ENCODE results near the gene RGL3.
"Not testable (repeated sequence)": the region's sequence is repeated elsewhere in the genome, so short reads cannot be mapped to it uniquely, and the experiment has no call there.

The RGL3 gene

GRCh38 chr19:11437955-11438354, 18.8 kb upstream of the RGL3 start:
- H3K4me3 Mint-ChIP-seq: peak overlapping the region; percentile 64 to 76

GRCh38 chr19:11435833-11436313, 16.8 kb upstream of the RGL3 start:
- peak overlapping the region; percentile 99 for H3K27ac Mint-ChIP-seq
- peak overlapping the region; percentile 99 for H3K4me3 Mint-ChIP-seq
- DNase-seq (no peak), ATAC-seq (replicated peaks) (no peak)
- peaks cover 22 to 42% of the 10 kb centered on the region in 2 donors for H3K4me1 Mint-ChIP-seq
- H3K9me3 Mint-ChIP-seq: no peaks in the 10 kb centered on the region
- peaks cover 34 to 38% of the 10 kb centered on the region in 2 donors for H3K36me3 Mint-ChIP-seq
- no peaks in the 10 kb centered on the region for H3K27me3 Mint-ChIP-seq

More at GRCh38 chr19:11437955-11438354, 18.8 kb upstream of the RGL3 start:
- H3K36me3 Mint-ChIP-seq: peaks cover 44 to 52% of the 10 kb centered on the region in 2 donors
- H3K4me1 Mint-ChIP-seq: peaks cover 30 to 55% of the 10 kb centered on the region in 2 donors
- H3K9me3 Mint-ChIP-seq: no peaks in the 10 kb centered on the region
- H3K27me3 Mint-ChIP-seq: no peaks in the 10 kb centered on the region
- ATAC-seq (replicated peaks) (peak; percentile 7 to 25), DNase-seq (peak; percentile 36)
- H3K27ac Mint-ChIP-seq: peak overlapping the region; percentile 95

GRCh38 chr19:11435057-11435832, 16.1 kb upstream of the RGL3 start, which contains the start of the genes ODAD3 and PRKCSH:
Gene ODAD3 (minus strand): TSS chr19:11435121. CDS start chr19:11435016, 105 bp downstream.
Gene PRKCSH (plus strand): TSS chr19:11435635. CDS start chr19:11436118, 483 bp downstream.
- DNase-seq (peak; percentile 100), ATAC-seq (replicated peaks) (peak; percentile 93 to 94)
- H3K4me3 Mint-ChIP-seq: peak within 1 kb of the TSS; percentile 99
- H3K36me3 Mint-ChIP-seq: peaks cover 28 to 32% of the 10 kb centered on the region in 2 donors
- no peaks in the 10 kb centered on the region for H3K9me3 Mint-ChIP-seq
- H3K27ac Mint-ChIP-seq: peak within 1 kb of the TSS; percentile 99
- peaks cover 19 to 36% of the 10 kb centered on the region in 2 donors for H3K4me1 Mint-ChIP-seq
- H3K27me3 Mint-ChIP-seq: no peaks in the 10 kb centered on the region

GRCh38 chr19:11434703-11435056, 15.6 kb upstream of the RGL3 start:
- H3K4me3 Mint-ChIP-seq: peak overlapping the region; percentile 99
- peak overlapping the region; percentile 99 for H3K27ac Mint-ChIP-seq
- DNase-seq: no peak
- no peaks in the 10 kb centered on the region for H3K9me3 Mint-ChIP-seq
- H3K27me3 Mint-ChIP-seq: no peaks in the 10 kb centered on the region
- peaks cover 25 to 31% of the 10 kb centered on the region in 2 donors for H3K36me3 Mint-ChIP-seq
- peaks cover 19 to 36% of the 10 kb centered on the region in 2 donors for H3K4me1 Mint-ChIP-seq
- peak; percentile 14 to 22 for ATAC-seq (replicated peaks)

- H3K27ac Mint-ChIP-seq; H3K9me3 Mint-ChIP-seq; H3K4me3 Mint-ChIP-seq; H3K27me3 Mint-ChIP-seq; DNase-seq; ATAC-seq (replicated peaks): not testable (repeated sequence)
- peaks cover 19 to 35% of the 10 kb centered on the region in 2 donors for H3K4me1 Mint-ChIP-seq
- peaks cover 22 to 25% of the 10 kb centered on the region in 2 donors for H3K36me3 Mint-ChIP-seq
Observed at GRCh38 chr19:11433526-11433925, 14.4 kb upstream of the RGL3 start.

- Mint-ChIP-seq H3K4me1 (peaks cover 19 to 25% of the 10 kb centered on the region in 2 donors), H3K4me3 (no peak overlapping the region), H3K36me3 (no peaks in the 10 kb centered on the region), H3K27ac (no peak overlapping the region), H3K9me3 (no peaks in the 10 kb centered on the region), H3K27me3 (peaks cover 10 to 13% of the 10 kb centered on the region in 2 donors)
- ATAC-seq (replicated peaks) (no peak), DNase-seq (no peak)
Observed at GRCh38 chr19:11426656-11427055, 7.5 kb upstream of the RGL3 start.

- peaks cover 16 to 20% of the 10 kb centered on the region in 2 donors for H3K27me3 Mint-ChIP-seq
- H3K4me1 Mint-ChIP-seq: peaks cover 26 to 33% of the 10 kb centered on the region in 2 donors
- H3K27ac Mint-ChIP-seq: peak overlapping the region; percentile 17
- no peaks in the 10 kb centered on the region for H3K9me3 Mint-ChIP-seq
- DNase-seq (no peak), ATAC-seq (replicated peaks) (no peak)
- H3K36me3 Mint-ChIP-seq: no peaks in the 10 kb centered on the region
- no peak overlapping the region for H3K4me3 Mint-ChIP-seq
Observed at GRCh38 chr19:11425719-11426457, 6.8 kb upstream of the RGL3 start.

GRCh38 chr19:11423791-11424181, 4.7 kb upstream of the RGL3 start:
- no peaks in the 10 kb centered on the region for H3K9me3 Mint-ChIP-seq
- H3K4me3 Mint-ChIP-seq: no peak overlapping the region
- no peak for DNase-seq
- H3K27ac Mint-ChIP-seq: no peak overlapping the region
- ATAC-seq (replicated peaks): no peak
- peaks cover 35 to 46% of the 10 kb centered on the region in 2 donors for H3K4me1 Mint-ChIP-seq
- H3K27me3 Mint-ChIP-seq: peaks cover 27 to 33% of the 10 kb centered on the region in 2 donors
- H3K36me3 Mint-ChIP-seq: no peaks in the 10 kb centered on the region

- no peaks in the 10 kb centered on the region for H3K36me3 Mint-ChIP-seq
Observed at GRCh38 chr19:11423164-11423790, 4.2 kb upstream of the RGL3 start.

GRCh38 chr19:11422163-11423065, 3.3 kb upstream of the RGL3 start:
- H3K4me3 Mint-ChIP-seq: peak overlapping the region; percentile 81 to 83
- no peaks in the 10 kb centered on the region for H3K9me3 Mint-ChIP-seq
- ATAC-seq (replicated peaks) (peak; percentile 88 to 92), DNase-seq (peak; percentile 95)
- peaks cover 42 to 54% of the 10 kb centered on the region in 2 donors for H3K4me1 Mint-ChIP-seq
- H3K27me3 Mint-ChIP-seq: peaks cover 31 to 41% of the 10 kb centered on the region in 2 donors
- peak overlapping the region; percentile 88 for H3K27ac Mint-ChIP-seq
- H3K36me3 Mint-ChIP-seq: no peaks in the 10 kb centered on the region

More at GRCh38 chr19:11423164-11423790, 4.2 kb upstream of the RGL3 start:
- no peaks in the 10 kb centered on the region for H3K9me3 Mint-ChIP-seq
- DNase-seq (no peak), ATAC-seq (replicated peaks) (no peak)
- no peak overlapping the region for H3K27ac Mint-ChIP-seq
- peak overlapping the region in 1 of 2 donors; percentile 83 for H3K4me3 Mint-ChIP-seq
- peaks cover 40 to 51% of the 10 kb centered on the region in 2 donors for H3K4me1 Mint-ChIP-seq
- H3K27me3 Mint-ChIP-seq: peaks cover 31 to 38% of the 10 kb centered on the region in 2 donors

GRCh38 chr19:11421371-11422098, 2.4 kb upstream of the RGL3 start:
- DNase-seq (peak; percentile 59), ATAC-seq (replicated peaks) (peak; percentile 68 to 72)
- H3K4me1 Mint-ChIP-seq: peaks cover 42 to 54% of the 10 kb centered on the region in 2 donors
- H3K27ac Mint-ChIP-seq: peak overlapping the region; percentile 71
- H3K36me3 Mint-ChIP-seq: no peaks in the 10 kb centered on the region
- H3K9me3 Mint-ChIP-seq: no peaks in the 10 kb centered on the region
- H3K4me3 Mint-ChIP-seq: peak overlapping the region; percentile 81 to 83
- H3K27me3 Mint-ChIP-seq: peaks cover 31 to 41% of the 10 kb centered on the region in 2 donors

GRCh38 chr19:11420429-11421370, 1.6 kb upstream of the RGL3 start:
- Mint-ChIP-seq H3K27me3 (peaks cover 31 to 41% of the 10 kb centered on the region in 2 donors), H3K27ac (peak overlapping the region; percentile 4), H3K4me3 (peak overlapping the region; percentile 81 to 83), H3K4me1 (peaks cover 42 to 54% of the 10 kb centered on the region in 2 donors), H3K36me3 (no peaks in the 10 kb centered on the region), H3K9me3 (no peaks in the 10 kb centered on the region)
- DNase-seq (no peak), ATAC-seq (replicated peaks) (no peak)
